Myocyte (in vitro differentiated cells): ENCODE data around the gene PRRC2B. TPM values are rescaled to one million over a fixed set of nuclear protein-coding genes. Genes with fewer than 3 reads are reported as not detected.
A peak's percentile ranks its signal among the peaks of the same experiment; 100 is the strongest.
"Not testable (repeated sequence)": the region's sequence is repeated elsewhere in the genome, so short reads cannot be mapped to it uniquely, and the experiment has no call there.

Experiments used
- DNase-seq: peaks from one replicate; pipeline ENCODE4 v3.0.0-alpha.2; 2012; ENCODE audit warnings: low read depth
- polyA plus RNA-seq: library from polyadenylated mRNA; unstranded; fragments of >200 nt; gene quantifications from one replicate; pipeline ENCODE4 v1.2.1, GENCODE V29; 2012; ENCODE audit warnings: missing spikeins
- total RNA-seq: library from RNA; depleted of rRNA; stranded (reverse); fragments of >200 nt; gene quantifications from 2 replicates; pipeline ENCODE4 v1.2.3, GENCODE V29; 2014

PRRC2B gene
- 83.5 and 84.8 TPM in 2 replicates for total RNA-seq
- polyA plus RNA-seq = 91.1 TPM

- DNase-seq = peak; percentile 86
These were observed at the start of gene PRRC2B for GRCh38 chr9:131393622-131394463. Gene PRRC2B (plus strand): TSS chr9:131394086. CDS start chr9:131430145, 36,059 bp downstream.

- DNase-seq = not testable (repeated sequence)
These were observed 48.9 kb upstream of the PRRC2B start for GRCh38 chr9:131344931-131345535.

GRCh38 chr9:131346559-131346958 lies 47.3 kb upstream of the PRRC2B start:
- peak; percentile 88 for DNase-seq

GRCh38 chr9:131347376-131348020 lies 46.4 kb upstream of the PRRC2B start:
- peak; percentile 43 for DNase-seq

- no peak for DNase-seq
These were observed 45.0 kb upstream of the PRRC2B start for GRCh38 chr9:131348631-131349521.

GRCh38 chr9:131349522-131349880 lies 44.4 kb upstream of the PRRC2B start:
- no peak for DNase-seq

GRCh38 chr9:131349881-131350563 lies 43.9 kb upstream of the PRRC2B start:
- peak; percentile 77 for DNase-seq

GRCh38 chr9:131356479-131356878 lies 37.4 kb upstream of the PRRC2B start:
- not testable (repeated sequence) for DNase-seq

- DNase-seq = no peak
These were observed 35.3 kb upstream of the PRRC2B start for GRCh38 chr9:131358556-131358955.

- DNase-seq = no peak
These were observed 32.6 kb upstream of the PRRC2B start for GRCh38 chr9:131361202-131361833.

- DNase-seq = no peak
These were observed 28.3 kb upstream of the PRRC2B start for GRCh38 chr9:131365546-131365945.

- DNase-seq = peak; percentile 60
These were observed 27.0 kb upstream of the PRRC2B start for GRCh38 chr9:131366761-131367401.

- no peak for DNase-seq
These were observed 26.4 kb upstream of the PRRC2B start for GRCh38 chr9:131367450-131367849.

GRCh38 chr9:131370638-131371037 lies 23.2 kb upstream of the PRRC2B start:
- no peak for DNase-seq

- not testable (repeated sequence) for DNase-seq
These were observed 21.3 kb upstream of the PRRC2B start for GRCh38 chr9:131372599-131372973.

- DNase-seq = not testable (repeated sequence)
These were observed 19.2 kb upstream of the PRRC2B start for GRCh38 chr9:131374638-131375037.

GRCh38 chr9:131379056-131379455 lies 14.8 kb upstream of the PRRC2B start:
- DNase-seq = no peak

GRCh38 chr9:131382850-131383729 lies 10.8 kb upstream of the PRRC2B start:
- DNase-seq = peak; percentile 99
